Activated CD8-positive, alpha-beta memory T cell treated with anti-CD3 and anti-CD28 coated beads, Interleukin-2, amount 50 U/mL, for 4 hours (primary cell): ENCODE results near the gene WDR76.

ENCODE experiments used
- DNase-seq: peaks from one replicate; pipeline ENCODE4 v3.0.0-alpha.2; 2020

Gene WDR76

GRCh38 chr15:43879386-43880355 lies 52.9 kb downstream of the WDR76 start:
- DNase-seq, result no peak

- DNase-seq, result no peak
These were observed 53.8 kb downstream of the WDR76 start for GRCh38 chr15:43880406-43881194.

GRCh38 chr15:43881245-43881644 lies 54.4 kb downstream of the WDR76 start:
- no peak for DNase-seq

GRCh38 chr15:43881944-43882343 lies 55.1 kb downstream of the WDR76 start:
- no peak for DNase-seq

- DNase-seq, result no peak
These were observed 56.8 kb downstream of the WDR76 start for GRCh38 chr15:43883571-43883970.

- DNase-seq, result no peak
These were observed 59.8 kb downstream of the WDR76 start for GRCh38 chr15:43886558-43886957.

GRCh38 chr15:43887901-43888300 lies 61.1 kb downstream of the WDR76 start:
- DNase-seq, result no peak

- DNase-seq, result no peak
These were observed 62.2 kb downstream of the WDR76 start for GRCh38 chr15:43889042-43889441.

GRCh38 chr15:43893956-43894355 lies 67.2 kb downstream of the WDR76 start:
- no peak for DNase-seq

GRCh38 chr15:43895586-43895985 lies 68.8 kb downstream of the WDR76 start:
- no peak for DNase-seq

- no peak for DNase-seq
These were observed 69.7 kb downstream of the WDR76 start for GRCh38 chr15:43896543-43896942.

GRCh38 chr15:43898891-43899290 lies 72.1 kb downstream of the WDR76 start:
- DNase-seq, result no peak

- DNase-seq, result no peak
These were observed 73.1 kb downstream of the WDR76 start for GRCh38 chr15:43899928-43900327.

- no peak for DNase-seq
These were observed 74.2 kb downstream of the WDR76 start for GRCh38 chr15:43900996-43901395.

GRCh38 chr15:43901495-43901894 lies 74.7 kb downstream of the WDR76 start:
- no peak for DNase-seq

- DNase-seq, result peak; percentile 45
These were observed 77.1 kb downstream of the WDR76 start for GRCh38 chr15:43903864-43904290.

- no peak for DNase-seq
These were observed 79.0 kb downstream of the WDR76 start for GRCh38 chr15:43905755-43906154.

GRCh38 chr15:43908516-43909050 lies 81.8 kb downstream of the WDR76 start:
- no peak for DNase-seq

- DNase-seq, result no peak
These were observed 84.5 kb downstream of the WDR76 start for GRCh38 chr15:43911235-43911781.

- no peak for DNase-seq
These were observed 85.4 kb downstream of the WDR76 start for GRCh38 chr15:43912208-43912607.

GRCh38 chr15:43913026-43913780 lies 86.4 kb downstream of the WDR76 start:
- DNase-seq, result no peak

- no peak for DNase-seq
These were observed 87.1 kb downstream of the WDR76 start for GRCh38 chr15:43913941-43914340.
